H1 (cell line): ENCODE results near the gene CCNK. TPM values are rescaled to one million over a fixed set of nuclear protein-coding genes. Genes with fewer than 3 reads are reported as not detected.

ENCODE experiments used
- BCL11A ChIP-seq, 2 experiments: IDR thresholded peaks; one replicate each; pipeline ENCODE4 v1.6.1; 2011; ENCODE audit warnings: low read depth in 2 of 2, low read length in 2 of 2, mild to moderate bottlenecking in 2 of 2
- EP300 ChIP-seq, 2 experiments: IDR thresholded peaks; 1 replicate in 1 of 2; 2 replicates in 1 of 2; pipeline ENCODE4 v1.6.1; 2011 to 2012; ENCODE audit warnings: low read depth in 2 of 2, low read length in 2 of 2, mild to moderate bottlenecking in 2 of 2, borderline replicate concordance in 1 of 2, inconsistent platforms in 1 of 2, moderate library complexity in 1 of 2
- polyA plus RNA-seq, 7 experiments: library from polyadenylated mRNA; depleted of rRNA in 3 of 7; stranded (reverse) in 5 of 7; unstranded in 2 of 7; fragments of >200 nt in 5 of 7; fragments of 200-250 nt in 2 of 7; gene quantifications; 1 replicate in 5 of 7; 2 replicates in 1 of 7; 4 replicates in 1 of 7; pipeline versions ENCODE4 v1.2.1 to v1.2.3, GENCODE V29; 2011 to 2013; ENCODE audit warnings: missing spikeins in 2 of 7, mixed read lengths in 2 of 7
- total RNA-seq: library from RNA; stranded (reverse); fragmentation: NEBNext Ultra II Directional; extraction: Animal tissue kit (Norgen Biotek cat#: 25700); gene quantifications from 2 replicates; pipeline ENCODE4 v1.2.1, GENCODE V29; 2021

Gene CCNK
- total and polyA plus RNA-seq, 2 of the 8 experiments (the other 6 are each of a cell fraction or from before 2014, with no cell fraction given) = 10.7 to 82.7 TPM

DNA sequence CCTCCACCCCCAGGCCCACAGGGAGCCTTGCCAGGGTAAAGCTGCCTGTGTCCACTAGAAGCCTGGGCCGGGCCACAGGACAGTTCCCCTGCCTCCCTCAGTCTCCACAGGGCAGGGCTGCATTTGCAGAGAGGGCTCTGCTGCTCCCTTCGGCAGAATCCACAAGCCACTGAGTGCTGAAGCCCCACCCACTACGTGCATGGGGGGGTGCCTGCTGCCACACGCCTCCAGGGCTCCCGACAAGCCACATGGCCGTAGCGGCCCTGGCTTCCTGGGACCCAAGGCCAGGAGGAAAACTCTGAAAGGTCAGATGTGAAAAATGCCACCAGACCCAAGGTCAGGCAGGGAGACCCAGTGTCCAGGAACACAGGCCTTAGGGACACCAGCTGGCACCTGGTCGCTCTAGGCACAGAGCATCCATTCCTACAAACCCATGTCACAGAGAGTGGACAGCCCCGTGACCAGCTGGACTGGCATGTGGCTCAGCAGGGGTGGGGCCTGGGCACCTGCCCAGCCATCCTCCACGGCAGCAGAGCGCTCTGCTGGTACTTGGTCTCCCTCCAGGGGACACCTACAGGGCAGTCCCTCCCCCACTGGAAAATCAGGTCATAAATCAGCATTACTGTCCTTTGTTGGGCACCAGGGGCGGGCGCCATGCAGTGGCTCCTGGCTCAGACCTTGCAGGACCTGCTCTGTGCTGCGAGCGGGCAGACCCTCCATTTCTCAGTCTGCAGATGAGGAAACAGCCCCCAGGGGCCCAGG lies 79.9 kb downstream of the CCNK start (continued):
- no peak for TF ChIP-seq BCL11A (IDR thresholded peaks at IDR 0.05; ENCODE audit: low read depth in 2 of 2, low read length in 2 of 2)
- TF ChIP-seq EP300 (IDR thresholded peaks at IDR 0.05; ENCODE audit: borderline replicate concordance in 1 of 2, low read depth in 2 of 2, low read length in 2 of 2) = no peak
